GM06990 (cell line): ENCODE data around the gene STOML1.

Experiments used
- DNase-seq: peaks from one replicate; pipeline ENCODE4 v3.0.0-alpha.2; 2011; ENCODE audit not compliant: insufficient read length; ENCODE audit errors: extremely low read depth
- H3K27me3 ChIP-seq: replicated peaks from 2 replicates; pipeline ENCODE4 v1.6.0; 2011; ENCODE audit warnings: low read length; ENCODE audit not compliant: control insufficient read depth, insufficient read depth
- H3K36me3 ChIP-seq: 2 replicates; pipeline ENCODE4 v1.5.1; 2011; ENCODE audit warnings: low read length; ENCODE audit not compliant: control insufficient read depth, insufficient read depth
- H3K4me3 ChIP-seq: replicated peaks from 2 replicates; pipeline ENCODE4 v1.5.1; 2011; ENCODE audit warnings: low read depth, mild to moderate bottlenecking, control low read depth, low read length
- TF ChIP-seq, protein P1 (sequence below): IDR thresholded peaks from 2 replicates; pipeline ENCODE4 v1.5.1; 2011; ENCODE audit warnings: low read length, control low read depth, mild to moderate bottlenecking, inconsistent platforms; ENCODE audit not compliant: insufficient read depth, poor library complexity, severe bottlenecking

Gene STOML1

DNA sequence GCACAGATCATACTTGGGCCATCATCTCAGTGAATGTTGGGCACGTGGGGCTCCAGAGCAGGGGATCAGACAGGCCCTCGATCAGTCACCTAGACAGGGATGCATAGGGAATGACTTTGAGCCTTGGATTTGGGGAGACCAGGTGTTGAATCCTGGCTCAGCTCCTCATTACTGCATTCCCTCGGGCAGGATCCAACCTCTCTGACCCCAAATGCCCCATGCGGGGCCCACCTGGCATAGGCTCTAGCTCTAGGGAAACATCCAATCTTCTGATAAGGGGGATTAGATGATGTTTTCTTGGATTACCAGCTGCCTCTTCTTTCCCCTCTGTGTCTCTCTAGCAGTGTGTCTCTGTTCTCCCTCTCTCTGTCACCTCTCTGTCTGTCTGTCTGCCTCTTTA is 43.1 kb downstream of the STOML1 start:
- TF ChIP-seq, protein P1, sequence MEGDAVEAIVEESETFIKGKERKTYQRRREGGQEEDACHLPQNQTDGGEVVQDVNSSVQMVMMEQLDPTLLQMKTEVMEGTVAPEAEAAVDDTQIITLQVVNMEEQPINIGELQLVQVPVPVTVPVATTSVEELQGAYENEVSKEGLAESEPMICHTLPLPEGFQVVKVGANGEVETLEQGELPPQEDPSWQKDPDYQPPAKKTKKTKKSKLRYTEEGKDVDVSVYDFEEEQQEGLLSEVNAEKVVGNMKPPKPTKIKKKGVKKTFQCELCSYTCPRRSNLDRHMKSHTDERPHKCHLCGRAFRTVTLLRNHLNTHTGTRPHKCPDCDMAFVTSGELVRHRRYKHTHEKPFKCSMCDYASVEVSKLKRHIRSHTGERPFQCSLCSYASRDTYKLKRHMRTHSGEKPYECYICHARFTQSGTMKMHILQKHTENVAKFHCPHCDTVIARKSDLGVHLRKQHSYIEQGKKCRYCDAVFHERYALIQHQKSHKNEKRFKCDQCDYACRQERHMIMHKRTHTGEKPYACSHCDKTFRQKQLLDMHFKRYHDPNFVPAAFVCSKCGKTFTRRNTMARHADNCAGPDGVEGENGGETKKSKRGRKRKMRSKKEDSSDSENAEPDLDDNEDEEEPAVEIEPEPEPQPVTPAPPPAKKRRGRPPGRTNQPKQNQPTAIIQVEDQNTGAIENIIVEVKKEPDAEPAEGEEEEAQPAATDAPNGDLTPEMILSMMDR, result no peak
- H3K27me3 ChIP-seq, result peaks cover 1% of the 10 kb centered on the region; the same call in 1 of the 2 replicates
- H3K36me3 ChIP-seq, result no peaks in the 10 kb centered on the region

DNA sequence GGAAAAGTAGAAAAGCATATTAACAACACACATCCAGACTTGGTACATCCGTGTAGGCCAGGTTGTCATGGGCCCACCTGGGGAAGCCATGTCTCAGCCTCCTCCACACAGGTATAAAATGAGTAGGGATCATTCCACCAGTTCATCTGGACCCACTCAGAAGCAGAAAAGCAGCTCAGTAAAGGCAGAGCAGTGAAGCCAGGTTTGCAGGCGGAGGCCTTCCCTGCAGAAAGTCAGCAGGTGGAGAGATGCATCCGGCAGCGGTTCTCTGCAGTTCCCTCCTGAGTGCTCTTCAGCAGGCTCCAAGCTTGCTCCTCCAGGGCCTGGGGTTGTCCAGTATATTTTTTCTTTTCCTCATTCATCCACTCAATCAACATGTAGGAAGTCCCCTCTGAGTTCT is 43.7 kb downstream of the STOML1 start:
- TF ChIP-seq, protein P1, result no peak
- DNase-seq, result no peak
- Histone ChIP-seq H3K4me3 (no peak overlapping the region), H3K27me3 (peaks cover 1% of the 10 kb centered on the region; the same call in 1 of the 2 replicates), H3K36me3 (no peaks in the 10 kb centered on the region)

More for the DNA sequence above, 43.1 kb downstream of the STOML1 start:
- H3K4me3 ChIP-seq, result no peak overlapping the region
- DNase-seq, result no peak

DNA sequence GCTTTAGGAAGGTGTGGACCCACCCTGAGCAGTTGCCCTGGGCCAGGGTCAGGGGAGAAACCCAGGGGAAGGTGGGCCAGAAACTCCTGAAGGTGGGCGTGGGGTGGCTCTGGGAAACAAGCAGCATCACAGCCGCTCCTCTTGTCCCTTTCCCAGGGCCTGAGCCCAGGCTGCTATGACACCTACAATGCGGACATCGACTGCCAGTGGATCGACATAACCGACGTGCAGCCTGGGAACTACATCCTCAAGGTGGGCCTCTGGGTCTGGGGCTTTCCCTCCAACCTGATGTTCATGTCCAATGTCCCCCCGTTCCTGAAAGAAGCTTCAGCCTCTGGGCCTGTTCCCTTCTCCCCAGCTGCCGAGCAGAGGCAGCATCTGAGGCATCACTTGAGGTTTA is 44.4 kb downstream of the STOML1 start:
- TF ChIP-seq, protein P1, result no peak
- no peak for DNase-seq
- peaks cover 1% of the 10 kb centered on the region; the same call in 1 of the 2 replicates for H3K27me3 ChIP-seq
- H3K36me3 ChIP-seq, result no peaks in the 10 kb centered on the region
- H3K4me3 ChIP-seq, result no peak overlapping the region

DNA sequence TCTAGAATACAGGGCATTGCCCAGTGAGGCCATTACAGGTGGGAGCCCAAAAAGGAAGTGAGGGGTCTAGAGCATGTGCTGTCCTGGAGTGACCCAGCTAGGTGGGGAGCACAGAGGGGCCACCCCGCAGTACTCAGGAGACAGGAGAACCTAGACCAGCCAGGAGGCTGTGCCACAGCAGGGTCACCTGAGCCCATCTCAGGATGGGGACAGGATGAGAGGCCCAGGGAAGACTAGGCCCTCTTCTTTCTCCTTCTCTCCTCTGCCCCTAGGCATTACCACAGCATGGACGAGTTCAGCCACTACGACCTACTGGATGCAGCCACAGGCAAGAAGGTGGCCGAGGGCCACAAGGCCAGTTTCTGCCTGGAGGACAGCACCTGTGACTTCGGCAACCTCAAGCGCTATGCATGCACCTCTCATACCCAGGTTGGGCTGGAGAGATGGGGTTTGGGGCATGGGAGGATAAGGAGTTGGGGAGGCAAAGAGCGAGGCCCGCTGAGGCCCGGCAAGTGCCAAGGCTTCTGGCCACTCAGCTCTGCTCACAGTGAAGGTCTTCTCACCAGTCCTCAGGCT is 45.2 kb downstream of the STOML1 start:
- no peak for DNase-seq
- Histone ChIP-seq H3K36me3 (no peaks in the 10 kb centered on the region), H3K4me3 (no peak overlapping the region), H3K27me3 (peaks cover 1% of the 10 kb centered on the region; the same call in 1 of the 2 replicates)
- TF ChIP-seq, protein P1, result no peak

DNA sequence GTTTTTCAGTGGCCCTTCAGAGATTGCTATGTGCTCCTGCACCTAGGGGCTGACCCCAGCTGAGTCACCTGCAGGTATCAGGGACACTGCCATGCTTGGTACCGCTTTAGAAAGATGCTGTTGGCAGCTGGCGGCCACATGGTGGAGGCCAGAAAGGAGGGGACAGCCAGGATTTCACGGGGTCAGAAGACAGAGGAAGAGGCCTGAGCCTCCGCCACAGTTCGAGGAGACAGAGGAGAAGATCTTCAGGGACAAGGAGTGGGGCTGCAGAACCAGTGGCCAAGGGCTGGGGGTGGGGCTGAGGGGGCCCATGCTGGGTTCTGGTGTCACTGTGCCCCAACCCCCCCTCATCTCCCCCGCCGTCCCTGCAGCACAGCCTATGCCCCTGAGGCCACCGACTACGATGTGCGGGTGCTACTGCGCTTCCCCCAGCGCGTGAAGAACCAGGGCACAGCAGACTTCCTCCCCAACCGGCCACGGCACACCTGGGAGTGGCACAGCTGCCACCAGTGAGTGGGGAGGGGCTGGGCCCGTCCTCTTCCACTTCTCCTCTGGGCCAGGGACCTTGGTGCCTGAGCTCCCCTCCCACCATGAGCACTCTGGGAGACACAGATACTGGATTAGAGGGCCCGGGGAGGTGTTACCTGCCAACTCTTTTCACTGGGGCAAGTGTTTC is 45.9 kb downstream of the STOML1 start:
- H3K4me3 ChIP-seq, result no peak overlapping the region
- H3K36me3 ChIP-seq, result no peaks in the 10 kb centered on the region
- peaks cover 1% of the 10 kb centered on the region; the same call in 1 of the 2 replicates for H3K27me3 ChIP-seq
- TF ChIP-seq, protein P1, result no peak
- DNase-seq, result no peak
